ENCODE results near the gene HEATR5A.
"Not testable (repeated sequence)": the region's sequence is repeated elsewhere in the genome, so short reads cannot be mapped to it uniquely, and the experiment has no call there.

Gene HEATR5A

GRCh38 chr14:31387091-31387490 lies 33.3 kb downstream of the HEATR5A start:
- DNase-seq, result no peak

GRCh38 chr14:31386271-31386670 lies 34.1 kb downstream of the HEATR5A start:
- DNase-seq, result no peak

- no peak for DNase-seq
Measured at GRCh38 chr14:31382221-31382620, 38.1 kb downstream of the HEATR5A start.

- DNase-seq, result no peak
Measured at GRCh38 chr14:31380106-31380505, 40.2 kb downstream of the HEATR5A start.

GRCh38 chr14:31379125-31379947 lies 41.0 kb downstream of the HEATR5A start:
- DNase-seq, result not testable (repeated sequence)

GRCh38 chr14:31377433-31377832 lies 42.9 kb downstream of the HEATR5A start:
- DNase-seq, result no peak

- DNase-seq, result no peak
Measured at GRCh38 chr14:31371646-31372045, 48.7 kb downstream of the HEATR5A start.

- DNase-seq, result no peak
Measured at GRCh38 chr14:31363331-31364073, 56.8 kb downstream of the HEATR5A start.

- DNase-seq, result no peak
Measured at GRCh38 chr14:31362746-31363145, 57.6 kb downstream of the HEATR5A start.

GRCh38 chr14:31361761-31362160 lies 58.6 kb downstream of the HEATR5A start:
- not testable (repeated sequence) for DNase-seq

GRCh38 chr14:31360919-31361662 lies 59.3 kb downstream of the HEATR5A start:
- no peak for DNase-seq

GRCh38 chr14:31357279-31357678 lies 63.1 kb downstream of the HEATR5A start:
- DNase-seq, result no peak

- DNase-seq, result no peak
Measured at GRCh38 chr14:31346097-31346496, 74.3 kb downstream of the HEATR5A start.

- DNase-seq, result no peak
Measured at GRCh38 chr14:31341280-31341679, 79.1 kb downstream of the HEATR5A start.

GRCh38 chr14:31340297-31341063 lies 79.9 kb downstream of the HEATR5A start:
- DNase-seq, result no peak

- no peak for DNase-seq
Measured at GRCh38 chr14:31339743-31340142, 80.6 kb downstream of the HEATR5A start.

- DNase-seq, result no peak
Measured at GRCh38 chr14:31337331-31337730, 83.0 kb downstream of the HEATR5A start.

GRCh38 chr14:31336646-31337045 lies 83.7 kb downstream of the HEATR5A start:
- DNase-seq, result no peak

- not testable (repeated sequence) for DNase-seq
Measured at GRCh38 chr14:31331395-31331794, 89.0 kb downstream of the HEATR5A start.

GRCh38 chr14:31329876-31330521 lies 90.4 kb downstream of the HEATR5A start:
- DNase-seq, result not testable (repeated sequence)

- DNase-seq, result no peak
Measured at GRCh38 chr14:31326111-31326510, 94.2 kb downstream of the HEATR5A start.

GRCh38 chr14:31323419-31323818 lies 96.9 kb downstream of the HEATR5A start:
- no peak for DNase-seq

Measured in NCI-H1436 (cell line).